MM.1S (cell line): ENCODE data around the gene MAGOH.

Source experiments
- DNase-seq: peaks from one replicate; pipeline ENCODE4 v3.0.0-alpha.2; 2015
- H2AFZ ChIP-seq: fragments of 300-600 bp; sonication (generic); 2 replicates; pipeline ENCODE4 v1.6.0; 2016; ENCODE audit warnings: antibody characterized with exemption, low read length
- H3F3A ChIP-seq: fragments of 300-600 bp; sonication (generic); 2 replicates; pipeline ENCODE4 v1.6.1; 2016; ENCODE audit warnings: mild to moderate bottlenecking, antibody characterized with exemption, low read length, moderate library complexity, mixed read lengths; ENCODE audit not compliant: insufficient read depth
- H3K27ac ChIP-seq: fragments of 300-600 bp; sonication (generic); 2 replicates; pipeline ENCODE4 v1.5.1; 2016; ENCODE audit warnings: mild to moderate bottlenecking, low read length
- H3K27me3 ChIP-seq: fragments of 300-600 bp; sonication (generic); replicated peaks from 2 replicates; pipeline ENCODE4 v1.6.0; 2016; ENCODE audit warnings: low read length; ENCODE audit not compliant: insufficient read depth
- H3K36me3 ChIP-seq: fragments of 300-600 bp; sonication (generic); replicated peaks from 2 replicates; pipeline ENCODE4 v1.6.1; 2016; ENCODE audit warnings: mild to moderate bottlenecking, low read length, mixed read lengths; ENCODE audit not compliant: insufficient read depth
- H3K4me1 ChIP-seq: fragments of 300-600 bp; sonication (generic); 2 replicates; pipeline ENCODE4 v1.6.1; 2016; ENCODE audit warnings: low read length, mixed read lengths
- H3K4me2 ChIP-seq: fragments of 300-600 bp; sonication (generic); 2 replicates; pipeline ENCODE4 v1.6.0; 2016; ENCODE audit warnings: low read depth, low read length
- H3K4me3 ChIP-seq: fragments of 300-600 bp; sonication (generic); 2 replicates; pipeline ENCODE4 v1.5.1; 2016; ENCODE audit warnings: low read length, mixed read lengths
- H3K79me2 ChIP-seq: fragments of 300-600 bp; sonication (generic); 2 replicates; pipeline ENCODE4 v1.6.1; 2016; ENCODE audit warnings: mixed run types, low read length, mixed read lengths
- H3K9ac ChIP-seq: fragments of 300-600 bp; sonication (generic); 2 replicates; pipeline ENCODE4 v1.6.1; 2016; ENCODE audit warnings: low read length, mixed read lengths
- H3K9me2 ChIP-seq: fragments of 300-600 bp; sonication (generic); replicated peaks from 2 replicates; pipeline ENCODE4 v1.6.1; 2016; ENCODE audit warnings: mild to moderate bottlenecking, low read length, mixed read lengths; ENCODE audit not compliant: insufficient read depth
- H3K9me3 ChIP-seq: fragments of 300-600 bp; sonication (generic); replicated peaks from 2 replicates; pipeline ENCODE4 v1.6.1; 2016; ENCODE audit warnings: mild to moderate bottlenecking, low read length, mixed read lengths; ENCODE audit not compliant: insufficient read depth
- H4K20me1 ChIP-seq: fragments of 300-600 bp; sonication (generic); 2 replicates; pipeline ENCODE4 v1.6.1; 2016; ENCODE audit warnings: mild to moderate bottlenecking, low read length, moderate library complexity, mixed read lengths; ENCODE audit not compliant: insufficient read depth
- EZH2 ChIP-seq: fragments of 300-600 bp; sonication (generic); optimal IDR thresholded peaks from 2 replicates; pipeline ENCODE3; 2017; ENCODE audit warnings: low read depth, mild to moderate bottlenecking, antibody characterized with exemption, low read length, mixed read lengths
- EZH2phosphoT487 ChIP-seq: fragments of 300-600 bp; sonication (generic); IDR thresholded peaks from 2 replicates; pipeline ENCODE4 v1.6.1; 2018; ENCODE audit warnings: antibody characterized with exemption, low read length
- TF ChIP-seq, protein P1 (sequence below): fragments of 300-600 bp; sonication (generic); IDR thresholded peaks from 2 replicates; pipeline ENCODE4 v1.5.1; 2016; ENCODE audit warnings: antibody characterized with exemption, low read length, mixed read lengths

MAGOH gene

DNA sequence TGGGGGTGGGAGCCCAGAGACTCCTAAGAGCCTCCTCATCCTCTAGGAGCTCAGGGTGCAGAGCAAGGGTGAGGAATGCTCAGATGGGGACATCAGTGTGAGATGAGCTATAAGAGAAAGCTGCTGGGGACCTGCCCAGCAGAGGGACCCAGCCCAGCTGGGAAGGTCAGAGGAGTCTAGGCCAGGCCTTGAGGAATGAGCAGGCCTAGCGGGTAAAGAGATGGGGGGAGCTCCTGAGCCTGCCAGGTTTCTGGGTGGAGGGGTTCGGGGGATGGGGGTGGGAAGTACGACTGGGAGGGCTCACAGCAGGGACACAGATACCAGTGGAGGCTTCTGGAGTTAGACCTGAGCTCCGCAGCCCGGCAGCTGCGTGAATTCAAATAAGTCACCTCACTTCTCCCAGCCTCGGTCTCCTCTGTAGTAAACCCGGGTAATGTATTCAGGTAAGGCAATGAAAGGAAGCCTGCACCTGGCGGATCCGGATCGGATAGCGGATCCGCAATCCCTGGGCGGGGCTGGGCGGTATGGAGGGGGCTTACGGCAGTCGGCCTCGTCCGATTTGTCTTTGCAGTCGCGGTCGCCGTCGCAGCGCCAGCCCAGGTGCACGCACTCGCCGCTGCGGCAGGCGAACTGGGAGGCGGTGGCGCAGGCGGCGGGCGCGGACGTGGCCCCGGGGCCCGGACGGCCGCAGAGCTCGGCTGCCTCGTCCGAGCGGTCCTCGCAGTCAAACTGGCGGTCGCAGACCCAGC lies 38.0 kb upstream of the MAGOH start:
- no peak for DNase-seq
- 0 out of 2 replicates have a peak, but pooled peaks cover 3% of the 10 kb centered on the region for H3K36me3 ChIP-seq
- H3K9me2 ChIP-seq = no peaks in the 10 kb centered on the region
- H3K4me2 ChIP-seq = no peak overlapping the region
- no peaks in the 10 kb centered on the region for H3K9me3 ChIP-seq
- H3K27ac ChIP-seq = no peak overlapping the region
- no peak overlapping the region for H3K4me3 ChIP-seq
- H3K27me3 ChIP-seq = no peaks in the 10 kb centered on the region
- no peaks in the 10 kb centered on the region for H3F3A ChIP-seq
- TF ChIP-seq EZH2phosphoT487 (no peak), EZH2 (no peak)
- TF ChIP-seq, protein P1, sequence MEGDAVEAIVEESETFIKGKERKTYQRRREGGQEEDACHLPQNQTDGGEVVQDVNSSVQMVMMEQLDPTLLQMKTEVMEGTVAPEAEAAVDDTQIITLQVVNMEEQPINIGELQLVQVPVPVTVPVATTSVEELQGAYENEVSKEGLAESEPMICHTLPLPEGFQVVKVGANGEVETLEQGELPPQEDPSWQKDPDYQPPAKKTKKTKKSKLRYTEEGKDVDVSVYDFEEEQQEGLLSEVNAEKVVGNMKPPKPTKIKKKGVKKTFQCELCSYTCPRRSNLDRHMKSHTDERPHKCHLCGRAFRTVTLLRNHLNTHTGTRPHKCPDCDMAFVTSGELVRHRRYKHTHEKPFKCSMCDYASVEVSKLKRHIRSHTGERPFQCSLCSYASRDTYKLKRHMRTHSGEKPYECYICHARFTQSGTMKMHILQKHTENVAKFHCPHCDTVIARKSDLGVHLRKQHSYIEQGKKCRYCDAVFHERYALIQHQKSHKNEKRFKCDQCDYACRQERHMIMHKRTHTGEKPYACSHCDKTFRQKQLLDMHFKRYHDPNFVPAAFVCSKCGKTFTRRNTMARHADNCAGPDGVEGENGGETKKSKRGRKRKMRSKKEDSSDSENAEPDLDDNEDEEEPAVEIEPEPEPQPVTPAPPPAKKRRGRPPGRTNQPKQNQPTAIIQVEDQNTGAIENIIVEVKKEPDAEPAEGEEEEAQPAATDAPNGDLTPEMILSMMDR = no peak
- H3K79me2 ChIP-seq = no peaks in the 10 kb centered on the region; the same call in 1 of the 2 replicates
- no peak overlapping the region for H2AFZ ChIP-seq
- no peaks in the 10 kb centered on the region for H4K20me1 ChIP-seq
- no peaks in the 10 kb centered on the region for H3K4me1 ChIP-seq
- H3K9ac ChIP-seq = no peak overlapping the region

DNA sequence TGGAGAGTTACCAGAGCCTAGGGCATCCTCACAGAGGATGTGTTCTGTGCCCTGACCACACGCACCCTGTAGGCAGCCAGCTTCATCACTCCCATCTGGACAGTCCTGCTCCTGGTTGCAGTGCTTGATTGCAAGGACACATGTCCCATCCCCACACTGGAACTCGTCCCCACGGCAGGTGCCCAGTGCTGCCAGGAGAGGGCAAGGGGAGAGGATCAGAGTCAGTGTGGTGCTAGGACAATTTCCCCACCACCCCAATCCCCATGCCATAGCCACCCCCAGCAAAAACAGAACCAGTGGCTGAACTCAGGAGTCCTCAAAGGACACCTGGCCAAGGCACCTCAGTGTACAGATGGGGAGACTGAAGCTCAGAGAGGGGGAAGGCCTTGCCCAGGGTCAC lies 37.2 kb upstream of the MAGOH start:
- no peaks in the 10 kb centered on the region for H3K9me2 ChIP-seq
- 0 out of 2 replicates have a peak, but pooled peaks cover 3% of the 10 kb centered on the region for H3K36me3 ChIP-seq
- no peak overlapping the region for H2AFZ ChIP-seq
- H3K4me2 ChIP-seq = no peak overlapping the region
- no peak for DNase-seq
- H3K27ac ChIP-seq = no peak overlapping the region
- no peaks in the 10 kb centered on the region for H4K20me1 ChIP-seq
- H3K79me2 ChIP-seq = no peaks in the 10 kb centered on the region; the same call in 1 of the 2 replicates
- no peaks in the 10 kb centered on the region for H3K27me3 ChIP-seq
- no peak overlapping the region for H3K4me3 ChIP-seq
- TF ChIP-seq, protein P1 = no peak
- TF ChIP-seq EZH2phosphoT487 (no peak), EZH2 (no peak)
- no peaks in the 10 kb centered on the region for H3F3A ChIP-seq
- no peaks in the 10 kb centered on the region for H3K9me3 ChIP-seq
- no peaks in the 10 kb centered on the region for H3K4me1 ChIP-seq
- no peak overlapping the region for H3K9ac ChIP-seq

DNA sequence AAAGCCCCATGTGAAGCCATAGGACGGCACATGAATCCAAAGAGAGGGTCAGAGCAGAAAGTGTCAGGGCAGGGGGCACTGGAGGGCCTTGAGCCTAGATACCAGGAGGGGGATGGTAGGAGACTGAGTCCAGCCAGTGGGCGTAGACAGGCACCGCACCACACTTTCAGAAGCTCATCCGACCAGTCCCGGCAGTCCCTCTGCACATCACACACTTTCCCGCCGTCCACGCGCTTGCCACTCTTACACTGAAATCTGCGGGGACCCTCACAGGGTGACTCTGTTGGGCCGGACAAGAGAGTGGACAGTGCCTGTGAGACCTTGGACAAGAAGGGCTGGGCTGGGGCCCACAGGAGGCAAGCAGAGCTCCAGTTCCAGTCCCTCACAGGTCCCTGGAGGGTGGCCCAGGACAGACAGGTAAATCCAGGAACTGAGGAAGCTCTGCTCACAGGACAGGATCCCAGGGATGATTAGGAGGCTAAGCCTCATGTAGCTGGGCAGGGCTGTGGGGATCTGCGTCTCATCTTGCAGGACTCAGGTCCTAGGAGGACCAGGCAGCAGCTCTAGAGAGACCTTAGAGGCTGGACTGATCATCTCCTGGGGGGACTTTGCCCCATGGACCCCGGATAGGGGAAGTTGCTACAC lies 36.3 kb upstream of the MAGOH start:
- Histone ChIP-seq H3K9ac (no peak overlapping the region), H3K79me2 (no peaks in the 10 kb centered on the region; the same call in 1 of the 2 replicates), H2AFZ (no peak overlapping the region), H3F3A (no peaks in the 10 kb centered on the region), H3K4me3 (no peak overlapping the region), H3K4me2 (no peak overlapping the region), H3K36me3 (0 out of 2 replicates have a peak, but pooled peaks cover 3% of the 10 kb centered on the region), H3K4me1 (no peaks in the 10 kb centered on the region), H3K27me3 (no peaks in the 10 kb centered on the region), H3K9me2 (no peaks in the 10 kb centered on the region), H3K9me3 (no peaks in the 10 kb centered on the region), H4K20me1 (no peaks in the 10 kb centered on the region), H3K27ac (no peak overlapping the region)
- no peak for DNase-seq
- no peak for TF ChIP-seq EZH2
- no peak for TF ChIP-seq EZH2phosphoT487
- TF ChIP-seq, protein P1 = no peak
